NB4 (cell line): ENCODE measurements around the gene ZNF841.
"Not testable (repeated sequence)": the region's sequence is repeated elsewhere in the genome, so short reads cannot be mapped to it uniquely, and the experiment has no call there.

ENCODE experiments used
- DNase-seq: peaks from one replicate; pipeline ENCODE4 v3.0.0; 2010; ENCODE audit warnings: low read depth
- H3K4me3 ChIP-seq: one replicate; pipeline ENCODE4 v1.5.1; 2011; ENCODE audit warnings: mild to moderate bottlenecking, low read depth, low read length, moderate library complexity
- CTCF ChIP-seq: IDR thresholded peaks from one replicate; pipeline ENCODE4 v1.5.1; 2012; ENCODE audit warnings: low read depth, low read length
- MAX ChIP-seq: IDR thresholded peaks from 2 replicates; pipeline ENCODE4 v1.6.1; 2011; ENCODE audit warnings: low read depth, low read length
- MYC ChIP-seq: IDR thresholded peaks from 2 replicates; pipeline ENCODE4 v1.6.1; 2011; ENCODE audit warnings: low read depth, low read length
- POLR2A ChIP-seq: IDR thresholded peaks from 2 replicates; pipeline ENCODE4 v1.6.1; 2011; ENCODE audit warnings: mild to moderate bottlenecking; ENCODE audit not compliant: insufficient read length; ENCODE audit errors: extremely low read depth

The ZNF841 gene

GRCh38 chr19:52048555-52049501 is 46.7 kb downstream of the ZNF841 start, which contains the start of gene ZNF432:
ZNF432 (minus strand) TSS chr19:52048838; CDS start chr19:52046868, 1,970 bp downstream.
- peak; percentile 98 for DNase-seq
- no peak for TF ChIP-seq MYC
- TF ChIP-seq POLR2A, result no peak
- peak; percentile 35; the same call in 1 of the 2 replicates for TF ChIP-seq MAX
- peak within 1 kb of the TSS; percentile 80 for H3K4me3 ChIP-seq

- DNase-seq, result no peak
- H3K4me3 ChIP-seq, result no peak overlapping the region
- no peak for TF ChIP-seq CTCF
- no peak for TF ChIP-seq MAX
- no peak for TF ChIP-seq MYC
Observed at GRCh38 chr19:52039169-52039568, 56.4 kb downstream of the ZNF841 start.

- DNase-seq, result no peak
- no peak overlapping the region for H3K4me3 ChIP-seq
- no peak for TF ChIP-seq POLR2A
- no peak for TF ChIP-seq MYC
- TF ChIP-seq CTCF, result no peak
- TF ChIP-seq MAX, result no peak
Observed at GRCh38 chr19:52034051-52034728, 61.4 kb downstream of the ZNF841 start.

- peak overlapping the region; percentile 94 for H3K4me3 ChIP-seq
- DNase-seq, result no peak
- TF ChIP-seq CTCF (no peak), MAX (no peak), MYC (no peak), POLR2A (no peak)
Observed at GRCh38 chr19:52028780-52029123, 66.8 kb downstream of the ZNF841 start.

- peak; percentile 92 for DNase-seq
- peak; percentile 7; the same call in 1 of the 2 replicates for TF ChIP-seq MYC
- TF ChIP-seq CTCF, result no peak
- peak; percentile 76 for TF ChIP-seq POLR2A
- peak; percentile 46; the same call in 1 of the 2 replicates for TF ChIP-seq MAX
- peak within 1 kb of the TSS; percentile 94 for H3K4me3 ChIP-seq
Observed at GRCh38 chr19:52028027-52028779, 67.4 kb downstream of the ZNF841 start, which contains the start of gene ZNF614. ZNF614 (minus strand) TSS chr19:52028379; CDS start chr19:52025745, 2,634 bp downstream.

GRCh38 chr19:52026255-52026990 is 69.1 kb downstream of the ZNF841 start:
- peak overlapping the region; percentile 94 for H3K4me3 ChIP-seq
- not testable (repeated sequence) for DNase-seq

GRCh38 chr19:52024478-52024877 is 71.1 kb downstream of the ZNF841 start:
- not testable (repeated sequence) for DNase-seq, H3K4me3 ChIP-seq
